ENCODE results near the gene CLCA1. TPM values are rescaled to one million over a fixed set of nuclear protein-coding genes. Genes with fewer than 3 reads are reported as not detected.

The CLCA1 gene
- total RNA-seq, 1 donor from 2014 or later = not detected

DNA sequence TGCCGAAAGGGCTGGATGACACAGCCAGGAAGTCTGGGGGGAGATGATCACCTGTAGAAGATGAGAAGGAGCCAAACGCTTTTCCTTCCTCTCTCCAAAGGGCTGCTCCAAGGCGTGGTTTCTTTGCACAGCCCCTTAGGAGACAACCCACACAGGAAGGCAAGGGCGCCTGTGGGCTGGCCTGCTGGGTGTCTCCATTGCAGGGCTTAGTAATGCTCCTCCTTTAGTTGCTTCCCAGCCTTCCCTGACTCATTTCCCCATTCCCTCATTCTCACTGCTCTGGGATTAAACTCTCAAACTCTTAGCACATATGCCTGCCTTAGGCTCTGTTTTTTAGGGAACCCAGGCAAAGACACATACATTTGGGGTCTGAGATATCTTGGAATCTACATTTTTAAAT lies 1.7 kb upstream of the CLCA1 start:
- Mint-ChIP-seq H3K27ac (ENCODE audit: unreplicated experiment) (no peak overlapping the region), H3K4me3 (ENCODE audit: unreplicated experiment) (no peak overlapping the region), H3K4me1 (ENCODE audit: low read depth, unreplicated experiment) (no peaks in the 10 kb centered on the region), H3K27me3 (ENCODE audit: unreplicated experiment) (no peaks in the 10 kb centered on the region), H3K9me3 (ENCODE audit: unreplicated experiment) (no peaks in the 10 kb centered on the region), H3K36me3 (ENCODE audit: unreplicated experiment) (no peaks in the 10 kb centered on the region)
- no peak for DNase-seq
- TF ChIP-seq, protein P1, sequence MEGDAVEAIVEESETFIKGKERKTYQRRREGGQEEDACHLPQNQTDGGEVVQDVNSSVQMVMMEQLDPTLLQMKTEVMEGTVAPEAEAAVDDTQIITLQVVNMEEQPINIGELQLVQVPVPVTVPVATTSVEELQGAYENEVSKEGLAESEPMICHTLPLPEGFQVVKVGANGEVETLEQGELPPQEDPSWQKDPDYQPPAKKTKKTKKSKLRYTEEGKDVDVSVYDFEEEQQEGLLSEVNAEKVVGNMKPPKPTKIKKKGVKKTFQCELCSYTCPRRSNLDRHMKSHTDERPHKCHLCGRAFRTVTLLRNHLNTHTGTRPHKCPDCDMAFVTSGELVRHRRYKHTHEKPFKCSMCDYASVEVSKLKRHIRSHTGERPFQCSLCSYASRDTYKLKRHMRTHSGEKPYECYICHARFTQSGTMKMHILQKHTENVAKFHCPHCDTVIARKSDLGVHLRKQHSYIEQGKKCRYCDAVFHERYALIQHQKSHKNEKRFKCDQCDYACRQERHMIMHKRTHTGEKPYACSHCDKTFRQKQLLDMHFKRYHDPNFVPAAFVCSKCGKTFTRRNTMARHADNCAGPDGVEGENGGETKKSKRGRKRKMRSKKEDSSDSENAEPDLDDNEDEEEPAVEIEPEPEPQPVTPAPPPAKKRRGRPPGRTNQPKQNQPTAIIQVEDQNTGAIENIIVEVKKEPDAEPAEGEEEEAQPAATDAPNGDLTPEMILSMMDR (IDR thresholded peaks at IDR 0.05; ENCODE audit: partially characterized antibody, unreplicated experiment) = no peak

DNA sequence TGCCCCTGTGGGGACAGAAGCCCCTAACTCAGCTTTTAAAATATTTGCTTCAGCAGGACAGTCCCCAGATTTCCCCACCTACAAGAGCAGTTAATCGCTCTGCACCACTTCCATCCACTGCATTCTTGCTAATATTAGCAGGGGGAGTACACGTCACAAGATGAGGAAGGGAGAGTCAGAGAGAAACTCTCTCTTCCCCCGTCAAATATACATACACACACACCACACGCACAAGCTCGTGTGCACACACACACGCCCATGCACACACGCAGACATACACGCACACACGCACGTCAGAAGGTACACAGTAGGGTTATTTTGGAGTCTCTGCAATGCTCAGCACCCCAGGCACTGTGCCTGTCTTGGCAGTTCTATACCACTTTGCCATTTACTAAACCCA lies 2.1 kb downstream of the CLCA1 start:
- Mint-ChIP-seq H3K4me3 (ENCODE audit: unreplicated experiment) (no peak overlapping the region), H3K27ac (ENCODE audit: unreplicated experiment) (no peak overlapping the region), H3K4me1 (ENCODE audit: low read depth, unreplicated experiment) (no peaks in the 10 kb centered on the region), H3K36me3 (ENCODE audit: unreplicated experiment) (no peaks in the 10 kb centered on the region), H3K9me3 (ENCODE audit: unreplicated experiment) (no peaks in the 10 kb centered on the region), H3K27me3 (ENCODE audit: unreplicated experiment) (no peaks in the 10 kb centered on the region)
- DNase-seq = no peak
- TF ChIP-seq, protein P1 (IDR thresholded peaks at IDR 0.05; ENCODE audit: partially characterized antibody, unreplicated experiment) = no peak

DNA sequence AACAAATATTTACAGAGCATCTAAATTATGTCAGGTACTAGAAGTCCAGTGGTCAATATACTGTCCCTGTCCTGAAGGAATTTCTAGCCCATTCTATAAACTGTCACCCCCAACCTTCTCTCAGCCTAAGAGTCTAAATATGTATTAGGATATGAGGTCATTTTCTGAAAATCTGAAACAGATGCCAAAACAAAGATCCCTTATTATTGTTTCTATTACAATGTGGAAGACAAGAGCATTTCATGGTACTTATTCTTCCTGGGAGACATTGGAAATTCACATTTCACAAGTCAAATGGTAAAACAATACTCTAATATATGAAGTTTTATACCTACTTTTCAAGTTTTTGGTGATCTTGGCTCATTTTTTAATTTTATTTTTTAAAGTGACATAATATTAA lies 2.6 kb downstream of the CLCA1 start:
- H3K27ac Mint-ChIP-seq (ENCODE audit: unreplicated experiment) = no peak overlapping the region
- no peak for DNase-seq
- no peaks in the 10 kb centered on the region for H3K4me1 Mint-ChIP-seq (ENCODE audit: low read depth, unreplicated experiment)
- no peak overlapping the region for H3K4me3 Mint-ChIP-seq (ENCODE audit: unreplicated experiment)
- H3K27me3 Mint-ChIP-seq (ENCODE audit: unreplicated experiment) = no peaks in the 10 kb centered on the region
- no peaks in the 10 kb centered on the region for H3K9me3 Mint-ChIP-seq (ENCODE audit: unreplicated experiment)
- TF ChIP-seq, protein P1 (IDR thresholded peaks at IDR 0.05; ENCODE audit: partially characterized antibody, unreplicated experiment) = no peak
- H3K36me3 Mint-ChIP-seq (ENCODE audit: unreplicated experiment) = no peaks in the 10 kb centered on the region

DNA sequence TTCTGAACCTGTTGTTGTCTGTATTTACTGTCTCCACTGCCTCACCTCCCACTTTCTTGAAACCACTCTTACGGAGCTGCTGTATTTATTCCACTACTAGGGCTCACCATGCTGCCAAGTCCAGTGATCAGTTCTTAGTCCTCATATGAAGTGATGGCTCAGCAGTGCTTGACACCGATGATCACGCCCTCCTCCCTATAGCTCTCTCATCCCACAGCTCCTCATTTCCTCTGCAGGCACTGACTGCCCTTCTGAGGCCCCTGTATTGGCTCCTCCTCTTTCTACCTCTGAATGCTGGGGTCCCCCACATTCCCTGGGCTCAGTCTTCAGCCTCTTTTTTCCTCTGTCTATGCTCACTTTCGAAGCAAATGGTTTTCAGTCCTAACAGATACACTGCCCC lies 3.4 kb downstream of the CLCA1 start:
- Mint-ChIP-seq H3K27me3 (ENCODE audit: unreplicated experiment) (no peaks in the 10 kb centered on the region), H3K4me1 (ENCODE audit: low read depth, unreplicated experiment) (no peaks in the 10 kb centered on the region), H3K36me3 (ENCODE audit: unreplicated experiment) (no peaks in the 10 kb centered on the region), H3K4me3 (ENCODE audit: unreplicated experiment) (no peak overlapping the region), H3K9me3 (ENCODE audit: unreplicated experiment) (no peaks in the 10 kb centered on the region), H3K27ac (ENCODE audit: unreplicated experiment) (no peak overlapping the region)
- TF ChIP-seq, protein P1 (IDR thresholded peaks at IDR 0.05; ENCODE audit: partially characterized antibody, unreplicated experiment) = no peak
- no peak for DNase-seq

DNA sequence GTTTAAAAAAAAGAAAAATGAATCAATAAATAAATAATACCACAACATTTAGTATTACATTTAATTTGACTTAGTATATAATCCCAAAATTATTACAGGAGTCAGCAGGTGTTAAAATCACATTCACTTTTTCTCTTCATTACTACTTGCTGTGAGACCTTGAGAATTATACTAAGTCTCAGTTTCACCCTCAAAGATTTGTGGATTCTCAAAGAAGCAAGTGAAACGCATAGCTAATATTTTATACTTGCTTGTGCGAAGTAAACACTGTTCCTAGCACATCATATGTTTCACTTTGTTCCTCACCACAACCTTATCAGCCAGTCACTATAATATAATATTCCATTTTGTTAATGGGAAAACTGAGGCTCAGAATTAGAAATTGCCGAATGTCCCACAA lies 4.0 kb downstream of the CLCA1 start:
- Mint-ChIP-seq H3K4me3 (ENCODE audit: unreplicated experiment) (no peak overlapping the region), H3K36me3 (ENCODE audit: unreplicated experiment) (no peaks in the 10 kb centered on the region), H3K27me3 (ENCODE audit: unreplicated experiment) (no peaks in the 10 kb centered on the region), H3K27ac (ENCODE audit: unreplicated experiment) (no peak overlapping the region), H3K4me1 (ENCODE audit: low read depth, unreplicated experiment) (no peaks in the 10 kb centered on the region), H3K9me3 (ENCODE audit: unreplicated experiment) (no peaks in the 10 kb centered on the region)
- TF ChIP-seq, protein P1 (IDR thresholded peaks at IDR 0.05; ENCODE audit: partially characterized antibody, unreplicated experiment) = no peak
- no peak for DNase-seq
